ENCODE data around the gene ADAT3.

Gene ADAT3

GRCh38 chr19:1938071-1938470 lies 32.9 kb downstream of the ADAT3 start:
- DNase-seq (ENCODE audit: insufficient read length, low spot score) (no peak), FAIRE-seq (no peak)
- TF ChIP-seq POLR2A (IDR thresholded peaks at IDR 0.05; ENCODE audit: low read depth, low read length) = no peak

GRCh38 chr19:1941146-1942077 lies 36.2 kb downstream of the ADAT3 start, which contains the start of gene CSNK1G2:
TSS of gene CSNK1G2 (plus strand) at chr19:1941172. CDS start at chr19:1969773, 28,601 bp downstream.
- no peak for DNase-seq (ENCODE audit: insufficient read length, low spot score)
- FAIRE-seq = no peak

GRCh38 chr19:1942078-1942933 lies 37.1 kb downstream of the ADAT3 start:
- peak; percentile 7; the same call in 1 of the 2 replicates for TF ChIP-seq POLR2A (IDR thresholded peaks at IDR 0.05; ENCODE audit: low read depth, low read length)
- FAIRE-seq = no peak

More at GRCh38 chr19:1941146-1942077, 36.2 kb downstream of the ADAT3 start, which contains the start of gene CSNK1G2:
- peak; percentile 63 for TF ChIP-seq POLR2A (IDR thresholded peaks at IDR 0.05; ENCODE audit: low read depth, low read length)

GRCh38 chr19:1942934-1943555 lies 37.8 kb downstream of the ADAT3 start:
- no peak for FAIRE-seq
- TF ChIP-seq POLR2A (IDR thresholded peaks at IDR 0.05; ENCODE audit: low read depth, low read length) = no peak
- DNase-seq (ENCODE audit: insufficient read length, low spot score) = no peak

More at GRCh38 chr19:1942078-1942933, 37.1 kb downstream of the ADAT3 start:
- peak; percentile 86 for DNase-seq (ENCODE audit: insufficient read length, low spot score)

- FAIRE-seq = no peak
- no peak for DNase-seq (ENCODE audit: insufficient read length, low spot score)
- TF ChIP-seq POLR2A (IDR thresholded peaks at IDR 0.05; ENCODE audit: low read depth, low read length) = no peak
These were observed 38.5 kb downstream of the ADAT3 start for GRCh38 chr19:1943661-1944087.

GRCh38 chr19:1944088-1944915 lies 39.1 kb downstream of the ADAT3 start:
- DNase-seq (ENCODE audit: insufficient read length, low spot score) (no peak), FAIRE-seq (no peak)
- TF ChIP-seq POLR2A (IDR thresholded peaks at IDR 0.05; ENCODE audit: low read depth, low read length) = no peak

GRCh38 chr19:1944916-1945561 lies 39.8 kb downstream of the ADAT3 start:
- FAIRE-seq = no peak
- DNase-seq (ENCODE audit: insufficient read length, low spot score) = no peak

GRCh38 chr19:1945899-1946298 lies 40.7 kb downstream of the ADAT3 start:
- DNase-seq (ENCODE audit: insufficient read length, low spot score) (peak; percentile 76), FAIRE-seq (no peak)
- no peak for TF ChIP-seq POLR2A (IDR thresholded peaks at IDR 0.05; ENCODE audit: low read depth, low read length)

More at GRCh38 chr19:1944916-1945561, 39.8 kb downstream of the ADAT3 start:
- no peak for TF ChIP-seq POLR2A (IDR thresholded peaks at IDR 0.05; ENCODE audit: low read depth, low read length)

GRCh38 chr19:1947651-1948209 lies 42.5 kb downstream of the ADAT3 start:
- FAIRE-seq = no peak

GRCh38 chr19:1949304-1950101 lies 44.3 kb downstream of the ADAT3 start:
- no peak for FAIRE-seq
- DNase-seq (ENCODE audit: insufficient read length, low spot score) = no peak

More at GRCh38 chr19:1947651-1948209, 42.5 kb downstream of the ADAT3 start:
- peak; percentile 95 for DNase-seq (ENCODE audit: insufficient read length, low spot score)
- TF ChIP-seq POLR2A (IDR thresholded peaks at IDR 0.05; ENCODE audit: low read depth, low read length) = no peak

GRCh38 chr19:1950640-1951039 lies 45.4 kb downstream of the ADAT3 start:
- FAIRE-seq = no peak
- DNase-seq (ENCODE audit: insufficient read length, low spot score) = no peak
- no peak for TF ChIP-seq POLR2A (IDR thresholded peaks at IDR 0.05; ENCODE audit: low read depth, low read length)

More at GRCh38 chr19:1949304-1950101, 44.3 kb downstream of the ADAT3 start:
- TF ChIP-seq POLR2A (IDR thresholded peaks at IDR 0.05; ENCODE audit: low read depth, low read length) = no peak
